IMR-90 (cell line): ENCODE results near the gene CD68. TPM values are rescaled to one million over a fixed set of nuclear protein-coding genes. Genes with fewer than 3 reads are reported as not detected.
A peak's percentile ranks its signal among the peaks of the same experiment; 100 is the strongest.

Experiments used
- ATAC-seq: fragments of 200-7000 bp; cut with Tn5 transposase; 2 replicates; pipeline ENCODE4 v1.9.1; 2020; ENCODE audit warnings: low read depth, mild to moderate bottlenecking, moderate library complexity
- BruUV-seq: library from RNA; stranded (reverse); fragments of 400-500 nt; replicated peaks from 2 replicates; lab custom pipeline; 2021; lab: Mats Ljungman, UMichigan
- CTCF ChIA-PET: fragments of 300-600 bp; formaldehyde crosslinking; extraction: SDS; loops from one replicate; lab custom pipeline; 2021; ENCODE audit warnings: antibody characterized with exemption; lab: Yijun Ruan, JAX
- POLR2A ChIA-PET: fragments of 300-600 bp; sonication (Branson Sonifier 250); formaldehyde crosslinking; loops from one replicate; lab custom pipeline; 2022; ENCODE audit warnings: antibody characterized with exemption; ENCODE audit not compliant: unreplicated experiment; lab: Charles Lee
- DNase-seq: peaks from one replicate; pipeline ENCODE4 v3.0.0; 2013
- H2AFZ ChIP-seq: replicated peaks from 2 replicates; pipeline ENCODE3; 2013; ENCODE audit warnings: low read length, mild to moderate bottlenecking; ENCODE audit not compliant: poor library complexity
- H2AK5ac ChIP-seq: 2 replicates; pipeline ENCODE4 v1.6.1; 2013; ENCODE audit warnings: low read depth, low read length, inconsistent platforms
- H2AK9ac ChIP-seq: replicated peaks from 2 replicates; pipeline ENCODE3; 2013; ENCODE audit warnings: mild to moderate bottlenecking, low read depth, low read length, moderate library complexity; ENCODE audit not compliant: poor library complexity
- H2BK120ac ChIP-seq: 2 replicates; pipeline ENCODE4 v1.6.1; 2013; ENCODE audit warnings: low read depth, low read length, inconsistent platforms
- H2BK15ac ChIP-seq: 3 replicates; pipeline ENCODE4 v1.6.1; 2013; ENCODE audit warnings: low read depth, low read length, inconsistent platforms
- H2BK20ac ChIP-seq: 2 replicates; pipeline ENCODE4 v1.6.1; 2013; ENCODE audit warnings: low read depth, mild to moderate bottlenecking, inconsistent platforms, low read length, moderate library complexity
- H2BK5ac ChIP-seq: 2 replicates; pipeline ENCODE4 v1.6.1; 2013; ENCODE audit warnings: mild to moderate bottlenecking, low read depth, low read length, inconsistent platforms; ENCODE audit not compliant: poor library complexity, severe bottlenecking
- H3K14ac ChIP-seq: replicated peaks from 2 replicates; pipeline ENCODE4 v1.6.1; 2013; ENCODE audit warnings: low read depth, low read length, inconsistent platforms
- H3K18ac ChIP-seq: 2 replicates; pipeline ENCODE4 v1.6.1; 2013; ENCODE audit warnings: low read depth, low read length, control low read depth
- H3K23ac ChIP-seq: 2 replicates; pipeline ENCODE4 v1.6.1; 2013; ENCODE audit warnings: low read depth, low read length, inconsistent platforms
- H3K27ac ChIP-seq: 2 replicates; pipeline ENCODE4 v1.5.1; 2013; ENCODE audit warnings: mild to moderate bottlenecking, control low read depth, low read length; ENCODE audit not compliant: insufficient read depth
- H3K27me3 ChIP-seq: 2 replicates; pipeline ENCODE4 v1.6.1; 2013; ENCODE audit warnings: low read length; ENCODE audit not compliant: control insufficient read depth, insufficient read depth
- H3K36me3 ChIP-seq: 2 replicates; pipeline ENCODE4 v1.6.1; 2013; ENCODE audit warnings: low read length, mixed read lengths; ENCODE audit not compliant: control insufficient read depth, insufficient read depth
- H3K4ac ChIP-seq: 2 replicates; pipeline ENCODE4 v1.6.1; 2013; ENCODE audit warnings: low read depth, low read length, inconsistent platforms
- H3K4me1 ChIP-seq: 2 replicates; pipeline ENCODE4 v1.6.1; 2013; ENCODE audit warnings: low read length, mixed read lengths; ENCODE audit not compliant: control insufficient read depth, insufficient read depth
- H3K4me2 ChIP-seq: 2 replicates; pipeline ENCODE4 v1.6.1; 2013; ENCODE audit warnings: low read depth, mild to moderate bottlenecking, control low read depth, low read length, moderate library complexity
- H3K4me3 ChIP-seq: 2 replicates; pipeline ENCODE4 v1.5.1; 2013; ENCODE audit warnings: low read depth, mild to moderate bottlenecking, control low read depth, low read length, moderate library complexity; ENCODE audit not compliant: insufficient read depth
- H3K56ac ChIP-seq: 2 replicates; pipeline ENCODE4 v1.6.1; 2013; ENCODE audit warnings: low read length, inconsistent platforms; ENCODE audit not compliant: insufficient read depth; ENCODE audit errors: extremely low read depth
- H3K79me1 ChIP-seq, 2 experiments: 2 replicates each; pipeline ENCODE4 v1.6.1; 2013; ENCODE audit warnings: low read length in 2 of 2, inconsistent platforms in 1 of 2, low read depth in 1 of 2
- H3K9ac ChIP-seq: 2 replicates; pipeline ENCODE4 v1.6.1; 2013; ENCODE audit warnings: low read depth, low read length, control low read depth
- H3K9me1 ChIP-seq: 2 replicates; pipeline ENCODE4 v1.6.1; 2013; ENCODE audit warnings: low read length, inconsistent platforms; ENCODE audit not compliant: insufficient read depth
- H3K9me3 ChIP-seq: 2 replicates; pipeline ENCODE4 v1.6.1; 2013; ENCODE audit warnings: low read length; ENCODE audit not compliant: control insufficient read depth, insufficient read depth
- H4K20me1 ChIP-seq: 2 replicates; pipeline ENCODE4 v1.6.1; 2013; ENCODE audit warnings: low read length, inconsistent platforms; ENCODE audit not compliant: insufficient read depth
- H4K5ac ChIP-seq: 2 replicates; pipeline ENCODE4 v1.6.1; 2013; ENCODE audit warnings: mild to moderate bottlenecking, low read depth, low read length, control low read depth
- H4K8ac ChIP-seq, 2 experiments: 2 replicates each; pipeline ENCODE4 v1.6.1; 2013; ENCODE audit warnings: low read depth in 2 of 2, low read length in 2 of 2, control low read depth in 1 of 2, inconsistent platforms in 1 of 2
- H4K91ac ChIP-seq: 2 replicates; pipeline ENCODE4 v1.6.1; 2013; ENCODE audit warnings: low read depth, low read length, inconsistent platforms; ENCODE audit not compliant: insufficient read depth
- BHLHE40 ChIP-seq: fragments of 150-350 bp; IDR thresholded peaks from 2 replicates; pipeline ENCODE4 v1.6.1; 2016; ENCODE audit warnings: mild to moderate bottlenecking, low read depth, low read length
- CHD1 ChIP-seq: IDR thresholded peaks from 2 replicates; pipeline ENCODE4 v1.6.1; 2012; ENCODE audit warnings: low read depth, low read length, improper control_type of control experiment
- CTCF ChIP-seq: conservative IDR thresholded peaks from 2 replicates; pipeline ENCODE4 v1.5.1; 2012; ENCODE audit warnings: mild to moderate bottlenecking, low read depth, low read length, improper control_type of control experiment
- MAFK ChIP-seq: IDR thresholded peaks from 2 replicates; pipeline ENCODE4 v1.6.1; 2012; ENCODE audit warnings: low read depth, low read length, improper control_type of control experiment
- NFE2L2 ChIP-seq: fragments of 150-350 bp; IDR thresholded peaks from 2 replicates; pipeline ENCODE4 v1.6.1; 2016; ENCODE audit warnings: low read depth, mild to moderate bottlenecking, low read length
- SMC3 ChIP-seq: fragments of 150-350 bp; IDR thresholded peaks from 2 replicates; pipeline ENCODE4 v1.6.1; 2016; ENCODE audit warnings: low read depth, mild to moderate bottlenecking, antibody characterized with exemption, low read length, moderate library complexity
- WGBS, 2 experiments: methylation state at CpG; one replicate each; pipeline versions ENCODE4 v1.1.5 to v1.1.7; 2013; ENCODE audit warnings: missing lambda C conversion rate in 2 of 2; ENCODE audit not compliant: insufficient read length in 1 of 2; ENCODE audit errors: extremely low coverage in 2 of 2; 5-methylcytosine and 5-hydroxymethylcytosine counted together
- dilution Hi-C: fragments of 300-500 bp; cut with HindIII; formaldehyde crosslinking; loops from one replicate; pipeline ENCODE4 v1.14.3; 2018; ENCODE audit warnings: low sequenced_read_pairs; ENCODE audit not compliant: unreplicated experiment
- in situ Hi-C: fragments of 300-500 bp; cut with MboI; formaldehyde crosslinking; loops from 3 replicates; pipeline ENCODE4 v1.14.3; 2019; ENCODE audit warnings: low sequenced_read_pairs, inconsistent platforms, mixed read lengths
- intact Hi-C: fragments of 100-400 bp; cut with micrococcal nuclease; formaldehyde crosslinking; loops from 2 replicates; pipeline ENCODE4 v1.10.0; 2022
- polyA plus RNA-seq, 3 experiments: library from polyadenylated mRNA; depleted of rRNA; stranded (reverse); fragments of >200 nt; gene quantifications; 2 replicates each; pipeline ENCODE4 v1.2.3, GENCODE V29; 2012; ENCODE audit warnings: low replicate concordance in 1 of 3
- total RNA-seq: library from RNA; depleted of rRNA; stranded (reverse); fragments of >200 nt; gene quantifications from 2 replicates; pipeline ENCODE4 v1.2.3, GENCODE V29; 2012

CD68 gene
- total and polyA plus RNA-seq, 2 of the 4 experiments (the other 2 are of a cell fraction) = 16.0 to 43.1 TPM

- intact Hi-C loops = no loop called here
- Histone ChIP-seq H3K4me2 (peak overlapping the region; percentile 87), H2BK20ac (no peak overlapping the region), H3K23ac (peak overlapping the region; percentile 51), H4K8ac (peak overlapping the region; percentile 71 to 88), H3K36me3 (peaks cover 4% of the 10 kb centered on the region; the same call in 1 of the 2 replicates), H2AK5ac (peak overlapping the region; percentile 87), H3K18ac (peak overlapping the region; percentile 11; the same call in 1 of the 2 replicates), H3K4ac (peak overlapping the region; percentile 81), H3K27me3 (no peaks in the 10 kb centered on the region), H3K4me3 (peak overlapping the region; percentile 67), H4K20me1 (no peaks in the 10 kb centered on the region), H2BK15ac (no peak overlapping the region), H3K56ac (no peak overlapping the region), H2BK5ac (peak overlapping the region; percentile 18), H2AFZ (peak overlapping the region; percentile 98), H3K14ac (peak overlapping the region; percentile 58), H2BK120ac (peak overlapping the region; percentile 54), H3K79me1 (peaks cover 0 to 13% of the 10 kb centered on the region in 2 experiments; a peak in 2 of 4 replicates), H3K9me3 (no peaks in the 10 kb centered on the region), H3K9ac (peak overlapping the region; percentile 57), H3K9me1 (peaks cover 5% of the 10 kb centered on the region; the same call in 1 of the 2 replicates), H4K5ac (peak overlapping the region; percentile 88), H3K27ac (peak overlapping the region; percentile 22; the same call in 1 of the 2 replicates), H2AK9ac (peak overlapping the region; percentile 97), H3K4me1 (peaks cover 8% of the 10 kb centered on the region), H4K91ac (peak overlapping the region; percentile 63)
- ATAC-seq (peak; percentile 38), DNase-seq (no peak)
- no peak for TF ChIP-seq CTCF
- TF ChIP-seq MAFK = no peak
- TF ChIP-seq CHD1 = no peak
- TF ChIP-seq SMC3 = no peak
- TF ChIP-seq BHLHE40 = no peak
- TF ChIP-seq NFE2L2 = no peak
- ChIA-PET POLR2A (interaction anchor here (0.5 kb wide), 1 partner anchor 136 kb away, joined by 5 read pairs; no protein-coding TSS in a partner anchor), CTCF (interaction anchor here (0.6 to 1.8 kb wide), 2 partner anchors 11 to 36 kb away, joined by 3 to 8 read pairs; no protein-coding TSS in a partner anchor)
- no TSS peak for BruUV-seq
- dilution Hi-C loops = no loop called here
- 82% methylated on average over 17 of the region's 20 CpGs; no CpG with 5 or more reads in 1 of the 2 experiments for WGBS, 2 experiments
- in situ Hi-C loops = loop anchor here (5.0 to 25.0 kb wide), 3 partner anchors 37 to 487 kb away; partner anchors contain the start of genes KCTD11 and TMEM95
Measured at GRCh38 chr17:7549401-7550055, 29.9 kb upstream of the CD68 start.
